HEK293T (cell line): Measurements from ENCODE around the gene MED16.

ENCODE experiments used
- ARNT ChIP-seq: fragments of 450-650 bp; IDR thresholded peaks from 2 replicates; pipeline ENCODE4 v1.6.1; 2017; ENCODE audit warnings: mild to moderate bottlenecking
- BHLHE40 ChIP-seq: fragments of 450-650 bp; IDR thresholded peaks from 2 replicates; pipeline ENCODE4 v1.6.1; 2016; ENCODE audit warnings: mild to moderate bottlenecking, moderate library complexity, borderline replicate concordance
- CTBP1 ChIP-seq: fragments of 450-650 bp; IDR thresholded peaks from 2 replicates; pipeline ENCODE4 v1.6.1; 2016; ENCODE audit warnings: borderline replicate concordance
- FOXA1 ChIP-seq: fragments of 450-650 bp; IDR thresholded peaks from 2 replicates; pipeline ENCODE4 v1.6.1; 2016; ENCODE audit warnings: mild to moderate bottlenecking
- FOXK2 ChIP-seq: fragments of 450-650 bp; IDR thresholded peaks from 2 replicates; pipeline ENCODE4 v1.6.1; 2016; ENCODE audit warnings: mild to moderate bottlenecking
- FOXM1 ChIP-seq: fragments of 450-650 bp; IDR thresholded peaks from 2 replicates; pipeline ENCODE4 v1.6.1; 2017; ENCODE audit warnings: mild to moderate bottlenecking, borderline replicate concordance
- SP1 ChIP-seq: fragments of 450-650 bp; IDR thresholded peaks from 2 replicates; pipeline ENCODE4 v1.6.1; 2017
- SUZ12 ChIP-seq: fragments of 450-650 bp; IDR thresholded peaks from 2 replicates; pipeline ENCODE4 v1.6.1; 2016; ENCODE audit warnings: mild to moderate bottlenecking
- TARDBP ChIP-seq: fragments of 450-650 bp; IDR thresholded peaks from 2 replicates; pipeline ENCODE4 v1.6.1; 2016

GRCh38 chr19:918481-919198, 25.7 kb upstream of the MED16 start:
- TF ChIP-seq FOXA1 = no peak
- no peak for TF ChIP-seq ARNT
- no peak for TF ChIP-seq SP1
- no peak for TF ChIP-seq TARDBP
- no peak for TF ChIP-seq SUZ12
- no peak for TF ChIP-seq FOXK2
- TF ChIP-seq FOXM1 = no peak
- TF ChIP-seq CTBP1 = no peak
- TF ChIP-seq BHLHE40 = no peak
